ENCODE data around the gene PPP2R5C.

The PPP2R5C gene

GRCh38 chr14:101844219-101844618 is 82.7 kb downstream of the PPP2R5C start:
- TF ChIP-seq SNAI2 (CRISPR knock-in tag; IDR thresholded peaks at IDR 0.05) = no peak
- TF ChIP-seq BACH2 (CRISPR knock-in tag; IDR thresholded peaks at IDR 0.05; ENCODE audit: borderline replicate concordance) = no peak
- no peak for TF ChIP-seq CREB5 (CRISPR knock-in tag; IDR thresholded peaks at IDR 0.05; ENCODE audit: low read depth)
- no peak for TF ChIP-seq TOX (CRISPR knock-in tag; IDR thresholded peaks at IDR 0.05; ENCODE audit: borderline replicate concordance)
- no peak for TF ChIP-seq PPARA (CRISPR knock-in tag; IDR thresholded peaks at IDR 0.05; ENCODE audit: borderline replicate concordance)
- TF ChIP-seq ISL1 (CRISPR knock-in tag; IDR thresholded peaks at IDR 0.05) = no peak
- ATAC-seq = no peak

DNA sequence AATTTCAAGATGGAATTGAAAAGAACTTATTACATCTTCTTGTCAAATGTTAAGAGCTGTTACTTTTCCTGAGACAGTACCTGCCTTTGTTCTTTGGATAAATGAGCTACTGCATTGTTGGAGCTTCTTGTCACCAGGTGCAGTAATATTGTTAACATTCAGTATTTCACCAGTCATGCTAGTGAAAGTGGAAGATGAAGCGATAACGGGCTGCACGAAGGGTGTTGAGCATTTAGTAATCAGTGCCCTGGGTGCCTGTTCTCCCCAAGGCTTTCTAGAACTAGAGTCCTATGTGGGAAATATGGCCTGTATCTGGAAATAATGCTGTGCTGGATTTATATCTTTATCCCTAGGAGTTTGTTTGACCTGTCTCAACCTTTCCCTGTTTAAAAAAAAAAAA is 83.2 kb downstream of the PPP2R5C start:
- TF ChIP-seq RARB (CRISPR knock-in tag; IDR thresholded peaks at IDR 0.05) (no peak), GLIS3 (CRISPR knock-in tag; IDR thresholded peaks at IDR 0.05) (no peak), PPARA (CRISPR knock-in tag; IDR thresholded peaks at IDR 0.05; ENCODE audit: borderline replicate concordance) (no peak), TOX (CRISPR knock-in tag; IDR thresholded peaks at IDR 0.05; ENCODE audit: borderline replicate concordance) (no peak), OSR1 (CRISPR knock-in tag; IDR thresholded peaks at IDR 0.05) (no peak), ZNF565 (CRISPR knock-in tag; conservative IDR thresholded peaks at IDR 0.05; ENCODE audit: low read depth) (no peak), ZC3H10 (CRISPR knock-in tag; IDR thresholded peaks at IDR 0.05) (no peak), CSDC2 (CRISPR knock-in tag; IDR thresholded peaks at IDR 0.05) (no peak)
- ATAC-seq = no peak

DNA sequence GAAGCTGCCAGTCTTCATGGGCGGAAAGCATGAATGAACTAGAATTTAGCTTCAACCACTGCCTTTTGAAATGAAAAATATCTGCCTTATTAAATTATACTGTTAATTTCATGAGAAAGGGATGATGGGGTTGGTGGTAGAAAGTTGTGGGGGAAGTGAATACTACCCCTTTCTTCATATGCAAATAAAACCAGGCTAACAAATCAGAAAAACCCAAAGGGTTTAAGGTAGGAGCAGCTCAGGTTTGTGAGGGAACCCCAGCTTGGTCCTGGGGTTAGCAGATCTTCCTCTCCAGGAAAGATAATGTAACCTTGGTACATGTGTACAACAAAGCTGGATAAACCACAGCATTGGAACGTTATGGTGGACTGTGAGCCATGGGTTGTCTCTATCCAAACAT is 84.0 kb downstream of the PPP2R5C start:
- no peak for ATAC-seq
- TF ChIP-seq ARNTL (CRISPR knock-in tag; IDR thresholded peaks at IDR 0.05; ENCODE audit: borderline replicate concordance, low read depth) (no peak), ZNF565 (CRISPR knock-in tag; conservative IDR thresholded peaks at IDR 0.05; ENCODE audit: low read depth) (no peak), RARB (CRISPR knock-in tag; IDR thresholded peaks at IDR 0.05) (no peak), CREB5 (CRISPR knock-in tag; IDR thresholded peaks at IDR 0.05; ENCODE audit: low read depth) (no peak)

DNA sequence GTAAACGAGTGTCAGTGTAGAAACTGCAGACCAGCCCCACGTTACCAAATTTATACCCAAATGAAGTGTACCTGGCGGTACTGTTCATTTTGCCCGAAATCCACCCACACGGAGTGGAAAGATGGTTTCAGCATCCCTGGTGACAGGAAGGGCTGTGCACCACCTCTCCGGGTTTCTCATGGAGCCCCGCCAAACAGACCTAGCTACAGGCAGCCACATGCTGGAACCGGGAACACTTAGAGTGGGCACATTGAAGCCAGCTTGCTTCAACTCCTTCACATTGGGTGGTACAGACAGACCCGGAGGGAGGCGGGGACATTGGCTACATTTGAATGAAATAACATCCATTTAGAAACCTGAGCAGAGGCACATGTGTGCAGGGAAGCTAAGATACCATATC is 84.4 kb downstream of the PPP2R5C start:
- no peak; the same call in 2 of the 3 replicates for ATAC-seq
- TF ChIP-seq, protein P1, sequence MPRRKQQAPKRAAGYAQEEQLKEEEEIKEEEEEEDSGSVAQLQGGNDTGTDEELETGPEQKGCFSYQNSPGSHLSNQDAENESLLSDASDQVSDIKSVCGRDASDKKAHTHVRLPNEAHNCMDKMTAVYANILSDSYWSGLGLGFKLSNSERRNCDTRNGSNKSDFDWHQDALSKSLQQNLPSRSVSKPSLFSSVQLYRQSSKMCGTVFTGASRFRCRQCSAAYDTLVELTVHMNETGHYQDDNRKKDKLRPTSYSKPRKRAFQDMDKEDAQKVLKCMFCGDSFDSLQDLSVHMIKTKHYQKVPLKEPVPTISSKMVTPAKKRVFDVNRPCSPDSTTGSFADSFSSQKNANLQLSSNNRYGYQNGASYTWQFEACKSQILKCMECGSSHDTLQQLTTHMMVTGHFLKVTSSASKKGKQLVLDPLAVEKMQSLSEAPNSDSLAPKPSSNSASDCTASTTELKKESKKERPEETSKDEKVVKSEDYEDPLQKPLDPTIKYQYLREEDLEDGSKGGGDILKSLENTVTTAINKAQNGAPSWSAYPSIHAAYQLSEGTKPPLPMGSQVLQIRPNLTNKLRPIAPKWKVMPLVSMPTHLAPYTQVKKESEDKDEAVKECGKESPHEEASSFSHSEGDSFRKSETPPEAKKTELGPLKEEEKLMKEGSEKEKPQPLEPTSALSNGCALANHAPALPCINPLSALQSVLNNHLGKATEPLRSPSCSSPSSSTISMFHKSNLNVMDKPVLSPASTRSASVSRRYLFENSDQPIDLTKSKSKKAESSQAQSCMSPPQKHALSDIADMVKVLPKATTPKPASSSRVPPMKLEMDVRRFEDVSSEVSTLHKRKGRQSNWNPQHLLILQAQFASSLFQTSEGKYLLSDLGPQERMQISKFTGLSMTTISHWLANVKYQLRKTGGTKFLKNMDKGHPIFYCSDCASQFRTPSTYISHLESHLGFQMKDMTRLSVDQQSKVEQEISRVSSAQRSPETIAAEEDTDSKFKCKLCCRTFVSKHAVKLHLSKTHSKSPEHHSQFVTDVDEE (CRISPR knock-in tag; IDR thresholded peaks at IDR 0.05) = no peak
- no peak for TF ChIP-seq TOX (CRISPR knock-in tag; IDR thresholded peaks at IDR 0.05; ENCODE audit: borderline replicate concordance)
- TF ChIP-seq PPARA (CRISPR knock-in tag; IDR thresholded peaks at IDR 0.05; ENCODE audit: borderline replicate concordance) = no peak
- TF ChIP-seq SNAI2 (CRISPR knock-in tag; IDR thresholded peaks at IDR 0.05) = no peak
- TF ChIP-seq ZNF8 (CRISPR knock-in tag; IDR thresholded peaks at IDR 0.05) = no peak
- TF ChIP-seq RARB (CRISPR knock-in tag; IDR thresholded peaks at IDR 0.05) = no peak
- TF ChIP-seq ZNF565 (CRISPR knock-in tag; conservative IDR thresholded peaks at IDR 0.05; ENCODE audit: low read depth) = no peak

GRCh38 chr14:101849125-101849524 is 87.6 kb downstream of the PPP2R5C start:
- ATAC-seq = no peak
- TF ChIP-seq RARB (CRISPR knock-in tag; IDR thresholded peaks at IDR 0.05) (no peak), CSDC2 (CRISPR knock-in tag; IDR thresholded peaks at IDR 0.05) (no peak), OSR1 (CRISPR knock-in tag; IDR thresholded peaks at IDR 0.05) (no peak), ZNF565 (CRISPR knock-in tag; conservative IDR thresholded peaks at IDR 0.05; ENCODE audit: low read depth) (no peak), SNAI2 (CRISPR knock-in tag; IDR thresholded peaks at IDR 0.05) (no peak), GLIS3 (CRISPR knock-in tag; IDR thresholded peaks at IDR 0.05) (no peak), ZNF8 (CRISPR knock-in tag; IDR thresholded peaks at IDR 0.05) (no peak), TOX (CRISPR knock-in tag; IDR thresholded peaks at IDR 0.05; ENCODE audit: borderline replicate concordance) (no peak), ZFP30 (CRISPR knock-in tag; IDR thresholded peaks at IDR 0.05) (no peak), ZNF70 (CRISPR knock-in tag; IDR thresholded peaks at IDR 0.05) (no peak), ARNTL (CRISPR knock-in tag; IDR thresholded peaks at IDR 0.05; ENCODE audit: borderline replicate concordance, low read depth) (no peak), PPARA (CRISPR knock-in tag; IDR thresholded peaks at IDR 0.05; ENCODE audit: borderline replicate concordance) (no peak), ISL1 (CRISPR knock-in tag; IDR thresholded peaks at IDR 0.05) (no peak), ZFP3 (CRISPR knock-in tag; IDR thresholded peaks at IDR 0.05) (no peak), ESRRG (CRISPR knock-in tag; IDR thresholded peaks at IDR 0.05) (no peak), CREB5 (CRISPR knock-in tag; IDR thresholded peaks at IDR 0.05; ENCODE audit: low read depth) (no peak)
- TF ChIP-seq, protein P1 (CRISPR knock-in tag; IDR thresholded peaks at IDR 0.05) = no peak
- TF ChIP-seq, protein P2, sequence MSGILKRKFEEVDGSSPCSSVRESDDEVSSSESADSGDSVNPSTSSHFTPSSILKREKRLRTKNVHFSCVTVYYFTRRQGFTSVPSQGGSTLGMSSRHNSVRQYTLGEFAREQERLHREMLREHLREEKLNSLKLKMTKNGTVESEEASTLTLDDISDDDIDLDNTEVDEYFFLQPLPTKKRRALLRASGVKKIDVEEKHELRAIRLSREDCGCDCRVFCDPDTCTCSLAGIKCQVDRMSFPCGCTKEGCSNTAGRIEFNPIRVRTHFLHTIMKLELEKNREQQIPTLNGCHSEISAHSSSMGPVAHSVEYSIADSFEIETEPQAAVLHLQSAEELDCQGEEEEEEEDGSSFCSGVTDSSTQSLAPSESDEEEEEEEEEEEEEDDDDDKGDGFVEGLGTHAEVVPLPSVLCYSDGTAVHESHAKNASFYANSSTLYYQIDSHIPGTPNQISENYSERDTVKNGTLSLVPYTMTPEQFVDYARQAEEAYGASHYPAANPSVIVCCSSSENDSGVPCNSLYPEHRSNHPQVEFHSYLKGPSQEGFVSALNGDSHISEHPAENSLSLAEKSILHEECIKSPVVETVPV (CRISPR knock-in tag; IDR thresholded peaks at IDR 0.05) = no peak

Data from SK-N-SH treated with all-trans-retinoic acid at 6 μM for 48 hours (cell line).